ENCODE results near the gene GLOD5.

The GLOD5 gene

DNA sequence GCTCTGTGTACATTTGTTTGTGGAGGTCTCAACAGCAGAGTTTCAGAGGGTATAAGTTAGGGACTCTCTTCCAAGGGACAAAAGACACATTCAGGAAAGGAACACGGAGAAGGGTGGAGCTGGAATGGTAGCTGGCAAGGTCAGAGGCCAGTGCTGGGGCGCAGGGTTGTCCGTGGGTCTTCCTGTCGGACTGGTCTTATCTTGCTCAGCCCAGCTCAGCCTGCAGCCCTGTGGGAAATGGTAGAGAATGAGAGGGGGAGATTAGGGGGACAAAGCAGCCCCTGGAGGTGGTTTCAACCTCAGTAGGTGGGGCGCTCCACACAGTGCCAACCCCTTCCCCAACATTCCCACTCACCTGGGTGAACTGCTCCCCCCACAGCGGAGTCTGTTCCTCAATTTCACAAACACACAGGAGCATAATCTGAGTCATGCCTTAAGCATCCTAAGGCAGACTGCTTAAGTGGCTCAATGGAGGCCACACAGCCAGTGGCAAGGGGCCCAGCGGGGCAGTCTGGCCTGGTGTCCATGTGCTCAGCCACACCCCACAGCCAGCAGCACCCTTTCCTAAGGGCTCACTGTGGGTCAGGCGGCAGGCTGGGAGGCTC is 33.5 kb downstream of the GLOD5 start:
- ATAC-seq (ENCODE audit: low read depth) (peak; percentile 89), DNase-seq (ENCODE audit: low spot score) (no peak)
- H3K27ac ChIP-seq (ENCODE audit: poor library complexity, severe bottlenecking) = peak overlapping the region; percentile 14
- no peak overlapping the region for H3K4me3 ChIP-seq (ENCODE audit: severe bottlenecking)
- TF ChIP-seq, protein P1, sequence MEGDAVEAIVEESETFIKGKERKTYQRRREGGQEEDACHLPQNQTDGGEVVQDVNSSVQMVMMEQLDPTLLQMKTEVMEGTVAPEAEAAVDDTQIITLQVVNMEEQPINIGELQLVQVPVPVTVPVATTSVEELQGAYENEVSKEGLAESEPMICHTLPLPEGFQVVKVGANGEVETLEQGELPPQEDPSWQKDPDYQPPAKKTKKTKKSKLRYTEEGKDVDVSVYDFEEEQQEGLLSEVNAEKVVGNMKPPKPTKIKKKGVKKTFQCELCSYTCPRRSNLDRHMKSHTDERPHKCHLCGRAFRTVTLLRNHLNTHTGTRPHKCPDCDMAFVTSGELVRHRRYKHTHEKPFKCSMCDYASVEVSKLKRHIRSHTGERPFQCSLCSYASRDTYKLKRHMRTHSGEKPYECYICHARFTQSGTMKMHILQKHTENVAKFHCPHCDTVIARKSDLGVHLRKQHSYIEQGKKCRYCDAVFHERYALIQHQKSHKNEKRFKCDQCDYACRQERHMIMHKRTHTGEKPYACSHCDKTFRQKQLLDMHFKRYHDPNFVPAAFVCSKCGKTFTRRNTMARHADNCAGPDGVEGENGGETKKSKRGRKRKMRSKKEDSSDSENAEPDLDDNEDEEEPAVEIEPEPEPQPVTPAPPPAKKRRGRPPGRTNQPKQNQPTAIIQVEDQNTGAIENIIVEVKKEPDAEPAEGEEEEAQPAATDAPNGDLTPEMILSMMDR (IDR thresholded peaks at IDR 0.05; ENCODE audit: poor library complexity, severe bottlenecking) = no peak
- no peaks in the 10 kb centered on the region for H3K36me3 ChIP-seq (ENCODE audit: low read depth)
- H3K27me3 ChIP-seq (ENCODE audit: insufficient read depth, poor library complexity, severe bottlenecking) = no peaks in the 10 kb centered on the region
- peaks cover 10% of the 10 kb centered on the region for H3K4me1 ChIP-seq (ENCODE audit: insufficient read depth, poor library complexity, severe bottlenecking)
- H3K9me3 ChIP-seq (ENCODE audit: severe bottlenecking) = no peaks in the 10 kb centered on the region

DNA sequence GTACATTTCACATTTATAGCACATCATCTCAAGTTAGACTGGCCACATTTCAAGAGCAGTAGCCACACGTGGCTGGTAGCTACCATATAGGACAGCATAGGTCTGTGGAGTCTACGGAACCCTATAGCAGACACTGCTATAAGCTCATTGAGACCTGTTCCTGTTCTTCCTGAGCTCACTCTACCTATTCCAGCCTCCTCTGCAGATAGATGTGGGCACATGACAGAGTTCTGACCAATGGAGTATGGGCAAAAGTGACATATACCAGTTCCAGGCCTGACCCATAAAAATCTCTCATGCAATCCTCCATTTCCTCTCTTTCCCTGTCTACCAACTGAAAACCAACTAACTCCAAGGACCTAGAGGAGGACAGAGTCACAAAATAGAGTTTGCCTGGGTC is 36.8 kb downstream of the GLOD5 start:
- TF ChIP-seq, protein P1 (IDR thresholded peaks at IDR 0.05; ENCODE audit: poor library complexity, severe bottlenecking) = no peak
- DNase-seq (ENCODE audit: low spot score) (no peak), ATAC-seq (ENCODE audit: low read depth) (no peak)
- peaks cover 10% of the 10 kb centered on the region for H3K4me1 ChIP-seq (ENCODE audit: insufficient read depth, poor library complexity, severe bottlenecking)
- H3K27me3 ChIP-seq (ENCODE audit: insufficient read depth, poor library complexity, severe bottlenecking) = no peaks in the 10 kb centered on the region
- H3K4me3 ChIP-seq (ENCODE audit: severe bottlenecking) = no peak overlapping the region
- no peaks in the 10 kb centered on the region for H3K9me3 ChIP-seq (ENCODE audit: severe bottlenecking)
- peaks cover 3% of the 10 kb centered on the region; the same call in 1 of the 2 replicates for H3K36me3 ChIP-seq (ENCODE audit: low read depth)
- H3K27ac ChIP-seq (ENCODE audit: poor library complexity, severe bottlenecking) = no peak overlapping the region

DNA sequence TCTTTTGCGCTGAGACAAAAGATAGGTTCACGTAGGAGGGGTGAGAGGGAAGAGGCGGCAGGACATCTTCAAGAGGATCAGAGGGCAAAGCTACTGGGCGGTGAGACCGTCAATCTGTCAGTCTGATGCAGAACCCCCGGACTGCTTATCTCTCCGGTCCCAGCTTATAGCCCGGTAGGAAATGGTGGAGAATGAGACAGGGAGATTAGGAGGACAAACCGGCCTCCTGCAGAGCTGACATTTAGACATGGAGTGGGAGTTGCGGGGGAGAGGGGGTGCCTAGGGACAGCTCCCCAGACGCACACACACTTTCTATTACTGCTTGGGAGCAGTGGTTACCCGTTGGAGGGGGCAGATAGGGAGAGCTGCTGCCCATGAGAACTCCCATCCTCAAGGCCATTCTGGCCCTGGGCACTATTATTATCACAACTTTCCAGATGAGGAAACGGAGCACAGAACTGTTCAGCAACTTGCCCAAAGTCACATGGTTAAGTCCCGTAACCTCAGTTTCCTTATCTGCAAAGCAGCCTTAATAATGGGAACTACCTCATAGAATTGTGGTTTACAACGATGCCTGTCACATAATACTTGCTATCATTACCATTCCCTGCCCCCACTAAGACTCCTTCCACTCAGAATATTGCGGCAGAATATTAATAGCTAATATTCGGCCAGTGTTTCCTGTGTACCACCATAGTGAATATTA is 39.2 kb downstream of the GLOD5 start:
- DNase-seq (ENCODE audit: low spot score) = no peak
- Histone ChIP-seq H3K9me3 (ENCODE audit: severe bottlenecking) (no peaks in the 10 kb centered on the region), H3K4me1 (ENCODE audit: insufficient read depth, poor library complexity, severe bottlenecking) (no peaks in the 10 kb centered on the region), H3K4me3 (ENCODE audit: severe bottlenecking) (peak overlapping the region; percentile 70), H3K27me3 (ENCODE audit: insufficient read depth, poor library complexity, severe bottlenecking) (no peaks in the 10 kb centered on the region), H3K27ac (ENCODE audit: poor library complexity, severe bottlenecking) (peak overlapping the region; percentile 69), H3K36me3 (ENCODE audit: low read depth) (peaks cover 7% of the 10 kb centered on the region)
- ATAC-seq (ENCODE audit: low read depth) = no peak
- TF ChIP-seq, protein P1 (IDR thresholded peaks at IDR 0.05; ENCODE audit: poor library complexity, severe bottlenecking) = no peak

DNA sequence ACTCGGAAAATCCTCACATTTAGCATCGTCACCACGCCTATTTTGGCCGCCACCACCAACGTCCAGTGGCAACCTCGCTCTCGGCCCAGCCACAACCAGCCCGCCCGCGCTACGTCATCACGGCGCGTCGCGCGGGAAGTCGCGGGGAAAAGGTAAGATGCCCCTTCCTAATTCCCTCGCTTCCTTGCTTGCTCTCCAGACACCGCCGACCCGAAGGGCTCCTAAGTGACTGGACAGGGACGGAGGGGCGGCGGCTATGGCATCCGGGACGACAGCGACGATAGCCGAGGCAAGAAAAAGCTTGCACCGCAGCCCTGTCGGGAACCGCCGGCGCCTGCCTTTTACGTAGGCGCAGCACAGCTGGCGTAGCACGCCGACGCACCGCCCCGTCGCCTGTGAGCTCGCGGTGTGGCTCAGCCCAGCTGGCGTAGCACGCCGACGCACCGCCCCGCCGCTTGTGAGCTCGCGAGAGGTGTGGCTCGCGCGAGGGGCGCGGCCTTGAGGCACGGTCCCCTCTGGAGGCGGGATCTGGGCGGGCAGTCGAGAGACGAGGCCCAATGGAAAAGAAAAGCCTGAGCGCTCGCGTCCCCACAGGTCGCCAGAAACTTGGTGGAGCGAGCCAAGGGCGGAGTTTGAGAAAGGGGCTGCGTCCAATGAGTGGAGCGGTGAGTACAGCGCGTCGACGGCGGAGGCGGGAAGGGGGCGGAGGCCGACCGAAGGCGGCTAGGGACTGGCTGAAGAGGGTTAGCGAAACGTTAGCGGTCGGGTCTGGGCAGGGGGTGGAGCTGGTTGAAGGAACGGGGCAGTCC is 39.9 kb downstream of the GLOD5 start, which contains the start of gene HDAC6:
TSS of gene HDAC6 (plus strand) at position 788 of the 809 bp plus-strand sequence. CDS start 626 bp downstream, outside the sequence.
- H3K9me3 ChIP-seq (ENCODE audit: severe bottlenecking) = no peaks in the 10 kb centered on the region
- no peaks in the 10 kb centered on the region for H3K4me1 ChIP-seq (ENCODE audit: insufficient read depth, poor library complexity, severe bottlenecking)
- peak; percentile 95 for DNase-seq (ENCODE audit: low spot score)
- H3K36me3 ChIP-seq (ENCODE audit: low read depth) = peaks cover 7% of the 10 kb centered on the region
- H3K4me3 ChIP-seq (ENCODE audit: severe bottlenecking) = peak within 1 kb of the TSS; percentile 70
- peak within 1 kb of the TSS; percentile 69 for H3K27ac ChIP-seq (ENCODE audit: poor library complexity, severe bottlenecking)
- peak; percentile 93 for ATAC-seq (ENCODE audit: low read depth)
- TF ChIP-seq, protein P1 (IDR thresholded peaks at IDR 0.05; ENCODE audit: poor library complexity, severe bottlenecking) = no peak
- H3K27me3 ChIP-seq (ENCODE audit: insufficient read depth, poor library complexity, severe bottlenecking) = no peaks in the 10 kb centered on the region
